ENCODE results near the gene ETV3. TPM values are rescaled to one million over a fixed set of nuclear protein-coding genes. Genes with fewer than 3 reads are reported as not detected.

ETV3 gene
- total and polyA plus RNA-seq, 10 of the 15 experiments (the other 5 are each of a cell fraction or from before 2014, with no cell fraction given), result 1.7 to 13.8 (median 7.2) TPM

GRCh38 chr1:157095551-157095950 is 42.6 kb downstream of the ETV3 start:
- Histone ChIP-seq H3K27me3 (replicated peaks in 1 of 2; ENCODE audit: control insufficient read depth in 2 of 2, insufficient read depth in 2 of 2, low read length in 1 of 2) (no peaks in the 10 kb centered on the region; a peak in 1 of 4 replicates), H3K36me3 (ENCODE audit: control insufficient read depth in 2 of 2, insufficient read depth in 2 of 2, low read length in 1 of 2) (no peaks in the 10 kb centered on the region), H4K20me1 (ENCODE audit: control insufficient read depth, insufficient read depth) (no peaks in the 10 kb centered on the region), H3K9me3 (replicated peaks; ENCODE audit: control insufficient read depth, insufficient read depth, low read length) (no peaks in the 10 kb centered on the region), H2AFZ (ENCODE audit: control insufficient read depth, low read depth, low read length) (no peak overlapping the region), H3K9ac (ENCODE audit: control insufficient read depth, insufficient read depth, low read length) (no peak overlapping the region), H3K4me1 (ENCODE audit: control insufficient read depth, insufficient read depth, low read length) (peaks cover 6% of the 10 kb centered on the region), H3K27ac (ENCODE audit: control insufficient read depth, insufficient read depth) (no peak overlapping the region), H3K4me3 (no peak overlapping the region), H3K4me2 (ENCODE audit: control insufficient read depth, insufficient read depth) (no peak overlapping the region), H3K79me2 (ENCODE audit: control insufficient read depth, insufficient read depth, low read length) (no peaks in the 10 kb centered on the region)
- in situ Hi-C loops (cut with MboI), result loop anchor here (10.0 kb wide), 1 partner anchor 399 kb away; no protein-coding TSS in a partner anchor
- SMC1A ChIA-PET (ENCODE audit: uncharacterized antibody, unreplicated experiment), result interaction anchor here (1.7 to 3.1 kb wide), 2 partner anchors 53 to 60 kb away, joined by 9 to 16 read pairs; no protein-coding TSS in a partner anchor
- ATAC-seq (no peak), FAIRE-seq (no peak), DNase-seq (ENCODE audit: low read depth, low spot score) (no peak)
- no TSS peak for BruUV-seq (replicated peaks)
- WGBS (ENCODE audit: insufficient coverage, insufficient replicate concordance, low lambda C conversion rate, missing lambda C conversion rate), result 0% methylated on average over 2 of the region's 2 CpGs
- TF ChIP-seq HDAC6 (IDR thresholded peaks at IDR 0.05; ENCODE audit: unreplicated experiment) (no peak), FOXK2 (IDR thresholded peaks at IDR 0.05) (no peak), RELB (IDR thresholded peaks at IDR 0.05; ENCODE audit: low read depth) (no peak), KDM1A (IDR thresholded peaks at IDR 0.05; ENCODE audit: borderline replicate concordance) (no peak), RELA (IDR thresholded peaks at IDR 0.05; ENCODE audit: borderline replicate concordance, partially characterized antibody) (no peak), NFYA (IDR thresholded peaks at IDR 0.05; ENCODE audit: borderline replicate concordance, low read depth, low read length) (no peak), EED (IDR thresholded peaks at IDR 0.05; ENCODE audit: low read depth) (no peak), USF1 (IDR thresholded peaks at IDR 0.05; ENCODE audit: borderline replicate concordance, extremely low read length, insufficient read depth, low read depth, low read length) (no peak), SIN3A (IDR thresholded peaks at IDR 0.05; ENCODE audit: low read depth, low read length) (no peak), HSF1 (IDR thresholded peaks at IDR 0.05; ENCODE audit: low read depth, low read length) (no peak), BMI1 (IDR thresholded peaks at IDR 0.05; ENCODE audit: borderline replicate concordance) (no peak), ZNF592 (IDR thresholded peaks at IDR 0.05) (no peak), YBX1 (IDR thresholded peaks at IDR 0.05) (no peak), POLR2AphosphoS5 (IDR thresholded peaks at IDR 0.05; ENCODE audit: low read length) (no peak), ZZZ3 (IDR thresholded peaks at IDR 0.05; ENCODE audit: control insufficient read depth, insufficient read length, low read depth) (no peak), RAD51 (IDR thresholded peaks at IDR 0.05) (no peak)
- TF ChIP-seq, protein P1, sequence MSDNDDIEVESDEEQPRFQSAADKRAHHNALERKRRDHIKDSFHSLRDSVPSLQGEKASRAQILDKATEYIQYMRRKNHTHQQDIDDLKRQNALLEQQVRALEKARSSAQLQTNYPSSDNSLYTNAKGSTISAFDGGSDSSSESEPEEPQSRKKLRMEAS (IDR thresholded peaks at IDR 0.05; ENCODE audit: low read depth, low read length), result no peak
- RAD21 ChIA-PET (ENCODE audit: unreplicated experiment), result interaction anchor here (1.3 to 2.7 kb wide), 2 partner anchors 37 to 60 kb away, joined by 3 to 12 read pairs; no protein-coding TSS in a partner anchor
- CTCF ChIA-PET, result interaction anchor here (6.4 kb wide), 1 partner anchor 60 kb away, joined by 41 read pairs; no protein-coding TSS in a partner anchor
- POLR2A ChIA-PET, result interaction anchor here (0.6 to 0.9 kb wide), 2 partner anchors 137 to 685 kb away, joined by 3 to 4 read pairs; no protein-coding TSS in a partner anchor
- intact Hi-C loops (cut with micrococcal nuclease; ENCODE audit: unreplicated experiment), result no loop called here

Measured in GM12878 (cell line).